GM23248 (cell line): ENCODE data around the gene EYA4.

ENCODE experiments used
- EZH2 ChIP-seq: fragments of 200-600 bp; sonication (generic); IDR thresholded peaks from 2 replicates; pipeline ENCODE4 v1.6.1; 2018; ENCODE audit warnings: antibody characterized with exemption, mild to moderate bottlenecking; ENCODE audit not compliant: insufficient read depth, poor library complexity, severe bottlenecking
- EZH2phosphoT487 ChIP-seq: fragments of 200-600 bp; sonication (generic); IDR thresholded peaks from 2 replicates; pipeline ENCODE4 v1.6.1; 2018; ENCODE audit warnings: antibody characterized with exemption, moderate library complexity, mild to moderate bottlenecking, low read depth; ENCODE audit not compliant: insufficient read depth

DNA sequence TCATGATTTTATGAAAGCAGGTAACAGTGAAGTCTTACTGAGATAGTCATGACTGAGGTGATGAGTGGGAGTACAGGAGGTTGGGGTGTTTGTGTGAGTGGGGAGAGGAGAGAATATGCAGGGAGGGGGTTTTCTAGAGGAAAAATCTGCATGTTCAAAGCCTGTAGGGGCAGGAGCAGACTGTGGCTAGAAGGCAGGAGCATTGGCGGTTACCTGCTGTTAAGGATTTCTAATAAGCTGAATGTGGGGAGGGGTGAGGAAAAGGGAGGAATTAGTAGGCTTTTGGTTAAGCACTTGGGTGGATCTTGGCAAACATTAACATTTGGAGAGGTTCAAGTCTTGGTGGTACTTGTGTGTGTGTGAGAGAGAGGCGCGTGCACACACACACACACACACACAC is 70.8 kb downstream of the EYA4 start:
- no peak for TF ChIP-seq EZH2
- no peak for TF ChIP-seq EZH2phosphoT487
